HuH-7.5 (cell line): ENCODE measurements around the gene XCR1.
"Not testable (repeated sequence)": the region's sequence is repeated elsewhere in the genome, so short reads cannot be mapped to it uniquely, and the experiment has no call there.

Experiments
- DNase-seq: peaks from one replicate; pipeline ENCODE4 v3.0.0; 2011; ENCODE audit warnings: low spot score

The XCR1 gene, protein sequence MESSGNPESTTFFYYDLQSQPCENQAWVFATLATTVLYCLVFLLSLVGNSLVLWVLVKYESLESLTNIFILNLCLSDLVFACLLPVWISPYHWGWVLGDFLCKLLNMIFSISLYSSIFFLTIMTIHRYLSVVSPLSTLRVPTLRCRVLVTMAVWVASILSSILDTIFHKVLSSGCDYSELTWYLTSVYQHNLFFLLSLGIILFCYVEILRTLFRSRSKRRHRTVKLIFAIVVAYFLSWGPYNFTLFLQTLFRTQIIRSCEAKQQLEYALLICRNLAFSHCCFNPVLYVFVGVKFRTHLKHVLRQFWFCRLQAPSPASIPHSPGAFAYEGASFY

DNA sequence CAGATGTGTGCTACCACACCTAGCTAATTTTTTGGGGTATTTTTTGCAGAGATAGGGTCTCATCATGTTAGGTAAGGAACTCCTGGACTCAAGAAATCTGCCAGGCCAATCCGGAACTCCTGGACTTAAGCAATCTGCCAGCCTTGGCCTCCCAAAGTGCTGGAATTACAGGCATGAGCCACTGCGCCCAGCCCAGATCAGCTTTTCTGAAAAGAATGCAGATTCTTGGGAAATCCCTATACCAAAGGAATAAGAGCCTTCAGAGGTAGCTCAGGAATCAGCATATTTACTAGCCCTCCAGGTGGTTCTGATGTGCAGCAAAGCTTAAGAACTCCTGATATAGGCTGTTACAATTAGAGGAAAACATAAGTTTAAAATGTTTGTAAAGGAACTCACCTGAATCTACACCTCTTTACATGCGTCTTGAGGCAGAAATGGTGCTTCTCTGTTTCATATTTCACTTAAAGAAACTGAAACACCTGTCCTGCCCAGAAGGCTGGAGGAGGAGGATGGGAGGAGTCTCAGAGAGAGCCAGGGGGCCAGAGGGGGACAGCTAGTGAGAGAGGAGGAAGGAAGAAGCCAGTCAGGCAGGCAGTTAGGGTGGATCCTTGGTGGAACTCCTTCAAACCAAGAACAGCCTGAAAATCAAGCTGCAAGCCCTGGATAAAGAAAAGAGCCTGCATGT lies at the start of gene XCR1:
TSS of gene XCR1 (minus strand) at position 463 of the 685 bp plus-strand sequence. CDS start 5,536 bp downstream, outside the sequence.
- no peak for DNase-seq

DNA sequence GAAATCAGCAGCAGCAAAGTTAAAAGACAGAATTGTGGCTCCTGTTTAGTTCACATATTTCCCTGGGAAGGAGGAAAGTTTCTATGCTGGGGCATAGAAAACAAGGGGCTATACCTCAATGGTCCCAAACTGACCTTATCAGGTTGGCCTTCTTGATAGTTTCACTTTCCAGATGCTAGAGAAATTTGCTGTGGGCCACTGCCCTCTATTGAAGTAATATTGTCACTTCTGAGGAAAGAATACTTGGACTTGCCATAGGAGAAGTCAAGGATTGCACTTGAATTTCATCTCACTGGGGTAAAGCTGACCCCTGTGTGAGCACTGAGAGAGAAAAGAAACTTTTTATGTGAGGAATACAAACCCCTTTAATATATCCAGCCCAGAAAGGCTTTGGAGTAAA lies 49.3 kb upstream of the XCR1 start:
- DNase-seq: no peak

DNA sequence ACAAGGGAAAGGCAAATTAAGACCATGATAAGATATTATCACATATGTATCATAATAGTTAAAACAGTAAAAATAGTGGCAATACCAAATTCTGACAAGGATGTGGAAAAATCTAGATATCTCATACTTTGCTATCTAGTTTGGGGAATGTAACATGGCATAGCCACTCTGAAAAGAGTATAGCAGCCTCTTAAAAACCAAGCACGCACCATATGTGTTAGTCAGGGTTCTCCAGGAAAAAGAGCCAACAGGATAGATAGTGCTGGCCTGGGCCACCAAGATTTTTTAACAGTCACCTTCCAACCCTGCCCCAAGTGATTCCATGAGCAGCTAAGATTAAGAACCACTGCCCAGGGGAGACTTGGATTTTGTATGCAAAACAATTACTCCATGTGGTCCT lies 48.5 kb upstream of the XCR1 start:
- DNase-seq: no peak

DNA sequence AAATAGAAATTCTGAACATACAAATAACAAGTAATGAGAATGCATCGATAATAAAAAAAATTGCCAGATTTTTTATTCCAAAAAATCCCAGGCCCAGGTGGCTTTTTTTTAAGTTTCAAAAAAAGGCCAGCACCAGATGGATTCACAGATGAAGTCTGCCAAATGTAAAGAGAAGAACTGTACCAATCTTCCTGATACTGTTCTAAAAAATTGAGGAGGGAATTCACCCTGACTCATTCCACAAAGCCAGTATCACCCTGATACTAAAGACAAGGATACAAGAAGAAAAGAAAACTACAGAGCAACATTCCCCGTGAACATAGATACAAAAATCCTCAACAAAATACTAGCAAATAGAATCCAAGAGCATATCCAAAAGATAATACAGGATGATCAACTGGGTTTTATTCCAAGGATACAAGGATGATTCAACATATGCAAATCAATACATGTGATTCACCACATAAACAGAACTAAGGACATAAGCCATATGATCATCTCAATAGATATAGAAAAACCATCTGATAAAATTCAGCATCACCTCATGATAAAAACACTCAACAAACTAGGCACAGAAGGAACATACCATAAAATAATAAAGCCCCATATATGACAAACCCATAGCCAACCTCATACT lies 44.1 kb upstream of the XCR1 start:
- DNase-seq: no peak

DNA sequence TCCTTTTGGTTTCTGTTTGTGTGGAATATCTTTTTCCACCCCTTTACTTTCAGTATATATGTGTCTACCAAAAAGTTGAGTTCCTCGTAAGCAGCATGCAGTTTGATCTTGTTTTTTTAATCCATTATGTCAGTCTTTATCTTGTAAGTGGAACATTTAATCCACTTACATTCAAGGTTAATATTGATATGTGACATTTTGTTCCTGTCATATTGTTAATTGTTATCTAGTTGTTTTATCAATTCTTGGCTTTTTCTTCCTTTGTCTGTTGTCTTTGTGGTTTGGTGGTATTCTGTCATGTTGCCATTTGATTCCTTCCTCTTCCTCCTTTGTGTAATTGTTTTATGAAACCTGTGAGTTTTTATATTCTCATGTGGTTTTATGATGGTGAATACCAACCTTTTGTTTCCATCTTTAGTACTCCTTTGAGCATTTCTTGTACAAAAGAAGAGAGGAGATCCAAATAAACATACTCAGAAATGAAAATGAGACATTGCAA lies 43.4 kb upstream of the XCR1 start:
- DNase-seq: no peak

DNA sequence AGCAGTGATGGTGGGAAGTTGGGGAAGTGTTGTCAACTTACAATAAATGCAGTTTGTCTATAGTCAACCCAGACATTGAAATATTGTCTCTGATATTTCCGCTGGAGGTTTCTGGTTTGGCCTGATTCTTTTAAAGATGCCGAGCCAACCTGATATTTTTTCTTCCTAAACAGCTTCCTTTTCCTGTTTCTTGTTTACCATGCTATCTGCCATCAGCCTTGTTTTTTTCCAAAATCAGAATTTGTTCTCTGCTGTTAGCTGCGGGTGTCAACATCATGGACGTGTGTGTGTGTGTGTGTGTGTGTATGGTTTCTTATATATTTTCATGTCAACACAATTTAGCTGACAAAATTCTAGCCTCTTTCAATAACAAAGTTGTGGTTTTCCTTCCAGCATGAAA lies 41.2 kb upstream of the XCR1 start:
- DNase-seq: no peak

DNA sequence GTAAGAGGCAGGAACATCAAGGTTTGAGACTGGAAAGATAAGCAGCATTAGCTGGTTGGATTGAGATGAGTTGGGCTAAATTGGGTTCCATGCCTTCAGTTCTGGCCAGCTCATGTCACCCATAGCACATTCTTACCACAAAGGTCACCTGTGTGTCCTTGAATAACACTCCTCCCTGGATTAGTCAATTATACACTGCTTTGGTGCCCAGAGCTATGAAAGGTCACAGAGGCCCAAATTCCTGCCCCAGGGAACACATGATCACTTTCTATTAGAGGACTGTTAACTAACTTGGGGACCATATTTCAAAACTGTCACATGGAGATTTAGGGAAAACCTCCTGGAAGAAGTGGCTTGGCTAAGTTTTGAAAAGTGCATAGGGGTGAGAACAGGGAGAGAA lies 40.1 kb upstream of the XCR1 start:
- no peak for DNase-seq

DNA sequence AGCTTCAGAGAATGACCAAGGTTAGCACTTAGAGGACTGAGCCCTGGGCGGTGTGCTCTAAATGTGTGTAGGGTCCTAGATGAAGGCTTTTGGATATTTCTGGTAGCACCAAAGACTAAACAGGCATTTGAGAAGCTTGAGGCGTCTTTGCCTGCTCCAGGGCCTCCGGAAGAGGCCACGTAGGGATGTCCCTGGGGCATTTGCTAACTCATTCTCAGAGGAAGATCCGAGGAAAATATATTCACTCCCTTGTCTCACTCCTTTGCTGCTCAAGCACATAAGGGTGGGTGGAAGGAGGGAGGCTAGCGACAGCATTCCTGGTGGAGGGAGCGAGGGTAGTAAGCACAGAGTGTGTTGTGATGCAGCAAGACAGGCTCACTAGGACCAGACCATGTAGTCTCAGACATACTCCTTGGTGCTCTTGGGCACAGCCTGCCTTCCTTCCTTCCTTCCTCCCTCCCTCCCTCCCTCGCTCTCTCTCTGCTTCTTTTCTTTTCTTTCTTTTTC lies 38.5 kb upstream of the XCR1 start:
- DNase-seq: no peak

DNA sequence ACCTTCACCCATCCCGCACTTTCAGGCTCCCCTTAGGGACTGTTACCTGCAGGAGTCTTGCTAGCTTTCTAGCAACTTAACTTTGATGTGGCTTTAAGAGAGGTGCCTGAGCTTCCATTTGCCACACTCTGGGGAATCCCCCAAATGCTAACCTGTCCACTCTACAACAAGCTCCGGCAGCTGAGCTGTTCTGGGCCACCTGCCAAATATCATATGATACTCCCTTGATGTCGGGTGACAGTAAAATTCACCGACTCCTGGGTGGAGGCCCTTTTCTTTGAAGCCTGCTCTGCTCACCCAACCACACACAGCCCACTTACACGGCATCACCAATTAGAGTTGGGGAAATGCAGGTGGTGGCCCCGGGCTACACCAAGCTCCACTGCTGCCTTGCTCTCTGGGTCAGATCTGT lies 38.0 kb upstream of the XCR1 start:
- no peak for DNase-seq

DNA sequence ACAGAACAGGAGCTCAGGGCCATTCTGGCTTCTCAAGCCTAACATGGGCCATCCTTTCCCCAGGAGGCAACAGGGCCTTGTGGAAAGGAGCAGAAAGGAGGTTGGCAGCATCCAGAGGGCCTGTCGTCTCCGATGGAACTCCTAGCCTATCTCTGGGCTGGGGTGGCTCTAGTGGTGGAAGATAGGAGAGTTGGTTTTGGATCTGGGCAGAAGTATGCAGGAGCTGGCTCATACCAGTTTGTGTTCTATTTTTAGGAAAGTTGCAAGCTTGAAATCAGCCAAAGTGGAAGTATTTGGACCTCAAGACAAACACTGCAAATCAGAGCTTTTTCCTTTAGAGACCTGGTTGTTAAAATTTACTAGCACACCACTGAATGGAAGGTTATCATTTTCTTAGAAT lies 35.4 kb upstream of the XCR1 start:
- DNase-seq: no peak

DNA sequence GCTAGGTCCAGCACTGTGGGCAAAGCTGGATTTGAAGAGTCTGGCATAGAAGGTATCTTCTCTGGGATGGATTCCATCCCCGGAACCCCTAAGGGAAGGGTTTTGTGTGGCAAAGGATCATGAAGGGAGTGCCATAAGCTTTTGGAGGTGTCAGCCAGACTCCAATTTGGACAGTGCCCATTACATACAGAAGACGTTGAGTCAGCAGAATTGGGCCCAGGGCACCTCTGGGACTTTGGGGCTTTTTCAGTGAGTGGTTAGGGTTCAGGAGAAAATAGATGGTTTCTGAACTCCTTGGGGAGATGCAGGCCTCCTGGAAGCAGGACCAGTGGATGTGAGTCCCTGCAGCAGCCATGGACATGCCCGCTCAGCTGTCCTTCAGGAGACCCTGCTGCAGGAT lies 34.6 kb upstream of the XCR1 start:
- DNase-seq: no peak

DNA sequence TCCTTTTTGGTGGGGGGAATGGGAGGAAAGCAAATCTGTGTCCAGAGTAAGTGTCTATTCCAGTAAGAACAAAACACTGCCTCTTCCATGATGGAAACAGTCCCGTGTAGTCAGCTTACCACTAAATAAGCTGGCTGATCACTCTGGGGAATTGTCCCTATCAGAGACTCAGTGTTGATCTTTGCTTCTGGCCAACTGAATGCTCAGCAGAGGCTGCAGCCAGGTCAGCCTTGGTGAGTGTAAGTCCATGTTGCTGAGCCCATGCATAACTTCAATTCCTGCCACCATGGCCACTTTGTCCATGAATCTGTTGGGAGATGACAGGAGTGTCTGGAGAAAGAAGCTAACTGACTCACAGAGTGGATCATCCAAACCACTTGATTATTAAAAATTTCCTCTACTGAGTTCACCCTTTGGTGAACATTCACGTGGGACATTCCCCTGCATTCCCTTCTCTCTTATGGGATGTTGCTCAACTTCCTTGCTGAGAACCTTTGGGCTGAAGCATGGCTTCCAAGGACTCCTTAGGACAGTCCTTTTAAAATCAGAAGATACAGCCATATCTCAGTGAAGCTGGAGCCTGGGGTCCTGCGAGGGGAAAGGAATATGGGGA lies 33.9 kb upstream of the XCR1 start:
- no peak for DNase-seq

DNA sequence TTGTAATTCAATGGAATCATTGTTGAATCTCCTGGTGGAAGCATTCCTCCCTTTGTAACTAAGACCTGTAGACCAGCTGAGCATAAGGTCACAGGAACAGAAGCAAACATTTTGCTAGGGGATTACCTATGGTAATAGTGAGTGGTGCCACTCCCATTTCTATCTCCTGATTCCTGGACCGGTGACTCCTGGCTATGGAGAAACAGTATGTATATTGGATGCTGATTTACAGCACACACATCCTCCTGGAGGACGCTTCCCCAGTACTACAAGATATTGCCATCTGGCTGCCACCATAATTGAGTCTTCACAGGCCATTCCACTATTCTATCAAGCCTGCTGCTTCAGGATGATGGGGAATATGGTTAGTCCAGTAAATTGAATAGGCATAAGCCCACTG lies 33.3 kb upstream of the XCR1 start:
- no peak for DNase-seq

DNA sequence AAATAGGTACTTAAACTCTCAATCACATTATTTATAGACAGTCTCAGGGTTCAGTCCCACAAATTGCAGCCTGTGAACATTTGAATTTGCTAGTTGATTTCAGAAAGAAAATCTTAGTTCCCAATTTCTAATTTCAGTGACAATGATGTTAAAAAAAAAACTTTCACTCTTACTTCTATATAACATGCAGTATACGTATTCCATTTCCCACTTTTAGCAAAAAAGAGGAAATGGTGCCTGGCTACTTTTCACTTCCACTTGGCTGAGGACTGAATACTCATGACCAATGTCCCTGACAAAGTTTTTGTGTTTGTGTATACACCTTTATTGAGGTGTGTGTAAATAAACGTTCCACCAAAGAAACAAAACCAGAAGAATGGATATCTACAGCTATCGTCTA lies 32.1 kb upstream of the XCR1 start:
- DNase-seq: no peak

DNA sequence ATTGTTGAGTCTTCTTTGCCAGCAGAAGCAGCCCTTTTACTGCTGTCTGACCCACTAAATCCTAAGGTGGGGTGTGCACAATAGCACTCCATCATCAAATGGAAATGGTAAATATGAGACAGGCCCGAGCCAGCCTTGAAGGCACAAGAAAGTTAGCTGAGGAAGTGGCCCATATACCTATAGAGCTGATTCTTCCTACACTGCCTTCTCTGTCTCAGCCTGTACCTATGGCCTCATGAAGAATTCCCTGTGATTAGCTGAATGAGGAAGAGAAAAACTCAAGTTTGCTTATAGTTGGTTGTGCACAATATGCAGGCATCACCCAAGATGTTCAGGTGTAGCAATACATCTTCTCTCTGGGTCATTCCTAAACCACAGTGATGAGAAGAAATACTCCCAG lies 31.7 kb upstream of the XCR1 start:
- DNase-seq: no peak

DNA sequence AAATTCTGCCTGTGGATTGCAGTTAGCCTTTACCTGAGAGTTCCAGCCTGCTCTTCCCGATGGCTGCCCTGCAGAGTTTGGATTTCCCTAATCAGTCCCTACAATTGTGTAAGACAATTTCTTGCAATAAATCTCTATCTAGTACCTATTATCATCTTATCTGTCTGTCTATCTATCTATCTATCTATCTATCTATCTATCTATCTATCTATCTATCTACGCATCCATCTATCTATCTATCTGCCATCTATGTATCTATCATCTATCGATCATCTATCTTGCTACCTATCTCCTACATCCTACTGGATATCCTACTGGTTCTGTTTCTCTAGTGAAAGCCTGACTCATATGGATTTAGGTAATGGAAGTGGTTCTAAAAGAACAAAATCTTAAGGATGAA lies 30.4 kb upstream of the XCR1 start:
- DNase-seq: no peak

DNA sequence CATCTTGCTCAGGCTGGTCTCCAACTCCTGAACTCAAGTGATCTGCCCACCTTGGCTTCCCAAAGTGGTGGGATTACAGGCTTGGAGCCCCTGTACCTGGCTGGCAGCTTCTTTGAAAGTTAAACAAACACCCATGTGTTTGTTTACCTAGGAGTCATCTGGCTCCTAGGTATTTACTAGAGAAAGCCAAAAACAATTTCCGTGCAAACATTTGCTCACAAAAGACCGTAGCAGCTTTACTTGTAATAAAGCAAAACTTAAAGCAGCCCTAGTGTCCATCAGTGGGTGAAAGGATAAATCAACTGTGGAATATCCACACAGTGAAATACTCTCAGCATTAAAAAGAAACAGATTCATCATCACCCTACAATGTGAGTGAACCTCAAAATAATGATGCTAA lies 29.4 kb upstream of the XCR1 start:
- no peak for DNase-seq

DNA sequence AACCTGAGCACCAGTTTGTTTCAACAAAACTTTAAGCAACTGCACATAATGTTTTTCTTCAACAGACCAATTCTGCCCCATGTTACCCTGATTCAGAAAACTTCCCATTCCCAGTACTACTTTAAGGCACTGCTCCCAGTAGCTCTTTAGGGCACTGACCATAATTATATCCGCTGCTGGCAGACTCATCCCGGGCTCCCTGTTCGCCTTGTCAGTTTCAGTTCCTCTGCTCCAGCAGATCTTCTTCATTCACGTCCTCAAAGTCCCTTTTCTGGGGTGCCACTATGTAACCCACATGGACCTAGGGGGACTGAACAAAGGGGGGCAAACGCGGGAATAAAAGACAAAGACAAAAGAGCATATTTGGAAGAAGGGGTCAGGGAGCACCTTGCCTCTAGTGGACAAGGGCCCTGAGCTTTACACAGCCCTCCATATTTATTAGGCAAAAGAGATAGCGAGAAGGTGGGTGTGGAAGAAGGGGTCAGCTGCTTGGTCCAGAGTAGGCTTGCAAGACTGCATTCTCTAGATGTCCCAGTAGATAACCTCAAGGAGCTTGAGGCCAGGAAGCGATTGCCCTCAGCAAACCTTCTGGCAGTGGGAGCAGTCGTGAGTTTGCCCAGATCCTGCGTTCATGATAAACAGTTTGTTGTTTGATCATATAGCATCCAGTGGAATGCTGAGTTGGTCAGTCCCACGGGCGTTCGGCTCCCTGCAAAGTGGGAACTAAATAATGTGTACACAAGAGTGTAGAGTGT lies 26.7 kb upstream of the XCR1 start:
- DNase-seq: not testable (repeated sequence)

DNA sequence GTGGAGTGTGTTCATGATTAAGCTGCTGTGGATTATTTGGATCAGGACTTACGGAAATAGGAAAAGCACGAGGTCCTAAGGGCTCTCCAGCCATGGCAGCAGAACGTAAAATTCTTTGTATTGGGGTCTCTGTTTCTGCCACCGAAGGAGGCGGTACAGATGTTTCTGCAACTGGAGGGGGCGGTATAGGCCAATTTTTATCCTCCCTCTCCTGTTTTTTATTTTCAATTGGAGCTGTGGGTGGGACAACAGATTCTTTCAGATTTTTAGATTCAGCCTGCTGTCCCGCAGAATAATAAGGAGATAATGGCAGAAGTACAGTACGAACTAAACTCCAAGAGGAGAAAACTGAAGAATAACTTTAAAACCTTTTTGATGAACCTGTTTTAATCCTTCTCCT lies 26.0 kb upstream of the XCR1 start:
- DNase-seq: not testable (repeated sequence)

DNA sequence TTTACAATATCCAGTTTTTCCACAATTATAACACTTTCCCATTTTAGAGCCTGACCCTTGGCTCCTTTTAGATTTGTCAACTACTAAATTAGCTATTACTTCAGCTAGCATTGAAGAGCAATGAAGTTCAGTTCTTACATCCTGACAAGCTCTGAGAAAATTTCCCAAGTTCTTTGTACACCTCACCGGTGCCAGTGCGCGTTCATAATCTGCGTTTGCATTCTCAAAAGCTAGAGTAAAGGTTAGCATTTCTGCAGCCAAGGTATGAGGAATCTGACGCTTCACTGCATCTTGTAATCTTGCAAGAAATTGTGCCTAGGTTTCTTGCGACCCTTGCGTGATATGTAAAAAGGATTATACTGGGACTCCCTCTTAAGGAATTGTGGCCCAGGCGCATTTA lies 25.2 kb upstream of the XCR1 start:
- no peak for DNase-seq

DNA sequence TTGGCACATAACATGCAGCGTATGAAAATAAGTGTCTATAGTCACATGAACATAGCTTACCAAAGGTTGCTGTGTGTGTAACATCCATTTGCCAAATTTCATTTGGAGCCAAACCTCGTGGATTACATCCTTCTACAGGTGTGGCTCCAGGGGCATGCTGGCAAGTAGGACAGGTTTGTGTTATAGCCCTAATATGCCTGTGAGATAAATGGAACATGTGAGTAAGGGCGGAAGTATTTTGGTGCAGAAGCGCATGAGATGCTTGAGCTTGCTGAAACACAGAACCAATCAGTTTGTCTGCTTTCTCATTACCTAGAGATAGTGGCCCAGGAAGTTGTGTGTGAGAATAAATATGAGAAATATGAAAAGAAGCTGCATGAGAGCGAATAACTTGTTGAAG lies 21.8 kb upstream of the XCR1 start:
- DNase-seq: no peak

DNA sequence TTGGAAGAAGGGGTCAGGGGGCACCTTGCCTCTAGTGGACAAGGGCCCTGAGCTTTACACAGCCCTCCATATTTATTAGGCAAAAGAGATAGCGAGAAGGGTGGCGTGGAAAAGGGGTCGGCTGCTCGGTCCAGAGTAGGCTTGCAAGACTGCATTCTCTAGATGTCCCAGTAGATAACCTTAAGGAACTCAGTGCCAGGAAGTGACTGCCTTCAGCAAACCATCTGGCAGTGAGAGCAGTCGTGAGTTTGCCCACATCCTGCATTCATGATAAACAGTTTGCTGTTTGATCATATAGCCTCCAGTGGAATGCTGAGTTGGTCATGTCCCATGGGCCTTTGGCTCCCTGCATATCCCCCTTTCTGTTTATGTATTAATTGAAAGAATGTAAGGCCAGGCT lies 18.9 kb upstream of the XCR1 start:
- not testable (repeated sequence) for DNase-seq
